ENCODE data around the gene TRAF3IP1.
"Not testable (repeated sequence)": the region's sequence is repeated elsewhere in the genome, so short reads cannot be mapped to it uniquely, and the experiment has no call there.

Gene TRAF3IP1

DNA sequence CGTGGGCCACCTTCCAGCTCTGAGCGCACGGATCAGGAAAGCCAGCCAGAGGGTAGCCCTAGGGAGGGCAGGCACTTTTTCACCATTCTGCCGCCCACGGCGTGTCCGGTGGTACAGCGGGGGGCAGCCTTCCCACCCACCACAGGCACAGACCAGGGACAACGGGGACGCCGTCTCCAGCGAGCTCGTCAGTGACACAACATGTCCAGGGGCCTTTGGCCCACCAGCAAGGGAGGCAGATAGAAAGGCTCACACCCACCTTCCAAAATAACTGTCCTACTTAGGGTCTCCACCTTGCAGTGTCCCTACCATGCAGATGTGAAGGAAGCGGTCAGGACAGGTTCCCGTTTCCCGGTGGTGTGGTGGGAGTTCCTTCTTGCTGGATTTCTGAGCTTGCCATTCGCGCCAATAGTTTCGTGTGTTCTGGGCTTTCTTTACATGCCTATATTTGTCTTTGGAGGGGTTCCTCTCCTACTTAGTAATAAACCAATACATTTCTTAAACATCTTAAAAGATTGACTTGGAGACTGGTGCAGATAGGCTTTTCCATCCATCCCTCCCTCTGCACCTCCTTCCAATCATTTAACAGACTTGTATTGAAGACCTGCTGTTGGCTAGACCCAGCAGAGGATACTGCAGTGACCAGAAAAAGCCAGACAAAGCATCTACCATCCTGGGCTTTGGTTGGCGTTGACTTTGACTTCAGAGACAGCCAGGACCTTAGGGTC lies 107.3 kb downstream of the TRAF3IP1 start:
- DNase-seq (ENCODE audit: low spot score): no peak

GRCh38 chr2:238428866-238429265 lies 108.5 kb downstream of the TRAF3IP1 start:
- no peak for DNase-seq (ENCODE audit: low spot score)

DNA sequence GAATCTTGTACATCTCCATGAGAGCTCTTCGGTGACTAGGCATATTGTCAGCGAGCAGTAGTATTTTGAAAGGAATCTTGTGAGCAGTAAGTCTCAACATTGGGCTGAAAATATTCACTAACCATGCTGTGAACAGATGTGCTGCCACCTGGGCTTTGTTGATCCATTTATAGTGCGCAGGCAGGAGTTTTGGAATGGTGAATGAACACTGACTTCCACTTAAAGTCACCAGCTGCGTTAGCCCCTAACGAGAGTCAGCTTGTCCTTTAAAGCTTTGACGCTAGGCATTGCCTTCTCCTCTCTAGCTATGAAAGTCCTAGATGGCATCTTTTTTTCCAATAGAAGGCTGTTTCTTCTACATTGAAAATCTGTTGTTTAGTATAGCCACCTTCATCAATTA lies 110.5 kb downstream of the TRAF3IP1 start:
- no peak for DNase-seq (ENCODE audit: low spot score)

- DNase-seq (ENCODE audit: low spot score): no peak
Measured at GRCh38 chr2:238431456-238431855, 111.1 kb downstream of the TRAF3IP1 start.

DNA sequence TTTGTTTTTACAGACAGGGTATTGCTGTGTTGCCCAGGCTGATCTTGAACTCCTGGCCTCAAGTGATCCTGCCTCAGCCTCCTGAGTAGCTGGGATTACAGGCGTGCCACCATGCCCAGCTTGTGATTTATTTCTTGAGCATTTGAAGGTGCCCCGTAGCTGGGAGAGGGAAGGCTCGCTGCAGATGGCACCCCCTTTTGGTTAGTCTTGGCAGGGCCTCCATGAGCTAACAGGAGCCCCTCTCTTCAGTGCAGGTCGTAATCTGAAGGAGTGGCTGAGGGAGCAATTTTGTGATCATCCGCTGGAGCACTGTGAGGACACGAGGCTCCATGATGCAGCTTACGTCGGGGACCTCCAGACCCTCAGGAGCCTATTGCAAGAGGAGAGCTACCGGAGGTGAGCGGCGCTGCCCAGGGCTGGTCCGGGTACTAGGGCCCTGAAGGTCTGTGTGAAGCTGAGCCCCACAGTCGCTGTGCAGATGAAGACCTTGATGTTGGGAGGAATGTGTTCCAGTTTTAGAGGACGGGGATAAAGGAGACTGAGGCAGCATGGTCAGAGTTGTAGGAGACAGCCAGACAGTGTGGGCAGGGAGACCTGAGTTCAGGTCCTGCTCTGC lies 113.1 kb downstream of the TRAF3IP1 start:
- DNase-seq (ENCODE audit: low spot score): no peak

GRCh38 chr2:238433941-238434845 lies 113.9 kb downstream of the TRAF3IP1 start:
- DNase-seq (ENCODE audit: low spot score): no peak

DNA sequence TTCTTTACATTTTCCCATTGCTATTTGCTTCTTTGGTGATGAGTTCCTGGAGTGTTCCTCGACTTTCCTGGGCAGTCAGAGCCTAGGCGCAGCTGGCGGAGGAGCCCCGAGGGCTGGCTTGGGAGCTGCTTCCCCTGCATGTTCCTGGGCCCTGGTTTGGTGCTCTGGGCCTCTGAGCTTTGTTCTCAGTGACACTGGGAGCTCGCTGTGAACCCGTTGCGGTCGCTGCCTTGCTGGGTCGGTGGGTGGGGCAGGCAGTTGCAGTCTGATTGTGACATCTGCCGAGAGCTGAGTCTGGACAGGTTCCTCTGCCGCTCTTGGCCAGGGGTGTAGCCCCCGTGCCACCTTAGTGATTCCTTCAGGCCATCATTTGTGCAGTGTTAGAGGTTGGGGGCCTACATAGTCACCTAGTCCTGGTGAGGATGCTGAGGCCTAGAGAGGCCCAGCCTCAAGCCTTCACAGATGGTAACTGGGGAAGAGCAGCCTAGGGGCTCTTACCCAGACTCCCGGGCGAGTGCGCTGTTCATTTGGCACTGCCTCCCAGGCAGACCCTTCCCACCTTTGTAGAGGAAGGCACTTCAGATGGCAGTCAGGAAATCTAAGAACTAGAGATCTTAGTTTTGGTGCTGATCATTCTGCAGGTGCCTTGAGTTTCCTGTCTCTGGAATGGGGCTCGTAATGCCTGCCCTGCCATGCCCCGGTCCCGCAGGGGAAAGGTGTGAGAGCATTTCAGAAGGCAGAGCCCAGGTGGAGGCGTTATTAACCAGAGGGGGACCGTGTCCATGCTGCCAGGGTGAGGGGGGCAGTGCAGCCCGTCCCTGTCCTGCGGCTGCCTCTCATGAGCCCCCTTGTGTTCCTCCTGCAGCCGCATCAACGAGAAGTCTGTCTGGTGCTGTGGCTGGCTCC lies 114.8 kb downstream of the TRAF3IP1 start:
- no peak for DNase-seq (ENCODE audit: low spot score)

DNA sequence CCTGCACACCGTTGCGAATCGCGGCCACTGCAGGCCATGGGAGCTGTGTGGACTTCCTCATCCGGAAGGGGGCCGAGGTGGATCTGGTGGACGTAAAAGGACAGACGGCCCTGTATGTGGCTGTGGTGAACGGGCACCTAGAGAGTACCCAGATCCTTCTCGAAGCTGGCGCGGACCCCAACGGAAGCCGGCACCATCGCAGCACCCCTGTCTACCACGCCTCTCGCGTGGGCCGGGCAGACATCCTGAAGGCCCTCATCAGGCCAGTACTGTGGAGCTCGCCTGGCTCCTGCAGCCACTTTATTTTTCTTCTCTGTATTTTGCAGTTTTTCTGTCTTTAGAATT lies 115.4 kb downstream of the TRAF3IP1 start:
- DNase-seq (ENCODE audit: low spot score): no peak

DNA sequence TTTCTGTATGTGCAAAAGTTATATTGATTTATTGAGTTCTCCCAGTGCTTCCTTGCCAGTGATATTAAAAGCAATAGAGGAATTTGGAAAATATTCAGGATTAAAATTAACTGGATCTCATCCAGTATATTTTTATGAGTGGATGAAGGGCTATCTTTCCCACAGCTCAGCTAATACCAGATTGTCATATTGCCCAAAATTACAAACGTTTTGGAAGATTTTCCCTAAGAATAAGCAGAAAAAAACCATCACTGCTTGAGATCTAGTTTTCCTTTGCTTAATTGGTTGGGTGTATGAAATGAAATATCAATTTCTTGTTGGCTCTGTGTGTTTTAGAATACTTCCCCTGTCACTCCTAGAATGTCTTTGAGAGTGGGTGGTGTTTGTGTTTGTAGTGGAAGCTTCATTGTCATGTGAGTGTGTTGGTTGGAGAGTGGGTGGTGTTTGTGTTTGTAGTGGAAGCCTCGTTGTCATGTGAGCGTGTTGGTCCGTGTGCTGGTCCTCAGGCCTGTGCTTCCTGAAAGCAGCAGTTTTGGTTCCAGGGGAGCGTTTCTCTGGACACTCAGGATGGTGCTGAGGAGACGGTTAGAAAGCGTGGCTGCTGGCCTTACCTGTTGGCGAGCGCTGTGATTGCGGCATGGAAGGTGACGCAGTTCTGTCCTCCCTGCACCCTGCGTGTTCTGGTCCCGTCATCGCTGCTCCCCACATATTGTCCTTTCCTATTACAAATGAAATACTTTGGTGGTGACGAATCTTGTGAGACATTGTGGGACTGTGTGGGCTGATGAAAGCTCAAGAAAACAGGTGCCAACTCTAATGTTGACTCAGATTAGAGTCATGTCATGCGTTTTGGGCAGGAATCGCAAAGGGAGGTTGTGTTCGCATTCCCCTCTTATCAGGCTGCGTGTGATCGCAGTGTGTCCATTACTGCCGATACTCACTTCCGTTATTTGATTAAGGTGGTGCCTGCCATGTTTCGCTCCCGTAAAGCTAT lies 118.8 kb downstream of the TRAF3IP1 start:
- no peak for DNase-seq (ENCODE audit: low spot score)

DNA sequence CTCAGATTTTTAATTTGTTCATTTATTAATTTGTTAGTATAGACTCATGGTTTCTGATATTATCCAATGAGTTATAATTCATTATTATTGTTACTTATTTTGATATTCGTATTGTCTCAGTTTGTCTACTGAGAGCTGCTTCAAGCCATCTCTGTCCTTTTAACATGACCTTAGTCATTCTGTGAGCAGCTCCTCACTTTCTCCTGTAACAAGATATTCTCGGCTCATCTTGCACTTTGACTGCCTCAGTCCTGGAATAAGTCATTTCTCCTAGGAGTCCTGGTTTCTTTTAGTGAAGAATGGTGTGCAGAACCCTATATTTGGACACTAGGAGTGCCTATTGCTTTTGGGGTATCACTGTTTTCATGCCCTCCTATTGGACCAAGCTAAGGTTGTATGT lies 119.6 kb downstream of the TRAF3IP1 start:
- DNase-seq (ENCODE audit: low spot score): no peak

GRCh38 chr2:238440331-238440730 lies 120.0 kb downstream of the TRAF3IP1 start:
- DNase-seq (ENCODE audit: low spot score): no peak

DNA sequence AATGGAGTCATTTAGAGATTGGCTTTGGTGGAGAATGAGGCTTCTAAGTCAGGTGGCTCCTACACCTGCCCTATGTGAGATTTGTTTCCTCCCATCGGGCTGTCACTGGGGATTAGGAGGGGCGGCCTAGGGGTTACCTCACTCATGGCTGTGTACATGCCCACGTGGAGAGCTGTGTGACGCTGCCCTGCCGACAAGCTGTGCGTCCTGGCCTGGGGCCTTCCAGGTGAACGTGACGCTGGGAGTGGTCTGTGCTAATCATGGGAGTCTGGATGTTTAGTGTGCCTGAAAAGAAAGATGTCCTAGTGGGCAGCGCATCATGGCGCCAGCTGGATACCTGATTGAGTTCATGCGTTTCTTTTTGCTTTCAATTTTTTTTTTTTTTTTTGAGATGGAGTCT lies 120.4 kb downstream of the TRAF3IP1 start:
- no peak for DNase-seq (ENCODE audit: low spot score)

DNA sequence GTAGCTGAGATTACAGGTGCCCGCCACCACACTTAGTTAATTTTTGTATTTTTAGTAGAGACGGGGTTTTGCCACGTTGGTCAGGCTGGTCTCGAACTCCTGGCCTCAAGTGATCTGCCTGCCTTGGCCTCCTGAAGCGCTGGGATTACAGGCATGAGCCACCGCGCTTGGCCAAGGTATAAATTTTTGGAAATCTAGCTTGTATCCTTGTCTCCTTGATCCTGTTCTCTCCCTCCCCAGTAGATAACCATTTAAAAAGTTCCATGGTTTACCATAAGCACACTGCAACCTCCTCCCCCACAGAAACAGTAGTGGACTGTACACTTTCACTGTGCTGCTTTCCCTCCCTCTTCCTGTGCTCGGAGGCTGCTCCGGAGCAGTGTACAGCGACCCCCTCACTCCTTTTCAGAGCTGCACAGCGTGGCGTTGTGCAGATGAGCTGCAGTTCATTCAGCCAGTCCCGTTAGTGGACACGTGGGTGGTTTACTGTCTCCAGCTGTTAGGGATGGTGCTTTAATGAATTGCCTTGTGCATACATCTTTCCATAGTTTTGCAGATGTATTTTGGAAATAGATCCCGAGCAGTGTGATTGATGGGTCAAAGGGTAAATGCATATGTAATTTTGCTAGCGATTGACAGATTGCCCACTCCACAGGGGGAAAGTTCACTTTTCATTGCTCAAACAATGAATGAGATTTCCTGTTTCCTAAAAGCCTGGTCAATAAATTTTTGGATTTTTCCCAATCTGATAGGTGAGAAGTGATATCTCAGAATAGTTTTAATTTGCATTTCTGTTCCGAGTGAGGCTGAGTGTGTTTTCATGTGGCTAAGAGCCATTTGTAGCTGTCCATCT lies 121.2 kb downstream of the TRAF3IP1 start:
- DNase-seq (ENCODE audit: low spot score): peak; percentile 55

GRCh38 chr2:238442257-238442656 lies 121.9 kb downstream of the TRAF3IP1 start:
- DNase-seq (ENCODE audit: low spot score): not testable (repeated sequence)

- DNase-seq (ENCODE audit: low spot score): no peak
Measured at GRCh38 chr2:238444242-238444641, 123.9 kb downstream of the TRAF3IP1 start.

DNA sequence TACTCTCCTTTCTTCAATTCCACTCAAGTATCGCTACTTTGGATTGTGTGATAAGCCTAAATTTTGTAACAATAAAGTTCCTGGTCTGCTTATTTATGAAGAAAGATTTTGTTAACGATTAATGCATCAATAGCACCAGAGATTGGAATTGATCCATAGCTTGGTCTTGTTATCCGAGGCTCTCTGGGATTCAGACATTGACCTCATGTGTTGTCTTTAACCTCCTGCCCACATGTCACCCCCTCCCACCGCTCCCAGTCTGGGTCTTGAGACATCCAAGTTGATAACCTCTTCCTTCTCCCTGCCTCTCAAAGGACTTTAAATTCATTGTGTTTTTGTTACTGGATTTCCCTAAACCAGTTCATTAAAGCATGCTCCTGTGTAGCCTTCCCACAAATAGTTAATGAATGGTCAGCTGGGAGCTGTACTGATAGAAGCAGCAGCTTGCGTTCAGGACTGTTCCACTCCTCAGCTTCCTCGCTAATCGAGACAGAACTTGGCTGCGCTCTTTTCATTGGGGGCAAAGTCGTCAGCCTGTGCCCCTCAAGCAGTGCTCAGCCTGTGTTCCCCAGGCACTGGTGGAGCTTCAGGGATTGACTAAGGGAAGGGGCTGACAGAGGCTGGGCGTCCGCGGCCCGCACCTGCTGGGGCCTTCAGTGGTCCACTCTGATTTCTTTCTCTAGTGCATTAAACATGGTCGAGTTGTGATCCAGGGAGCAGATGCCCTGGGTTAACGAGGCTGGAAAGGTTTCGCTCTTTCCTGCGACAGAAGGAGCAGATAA lies 125.3 kb downstream of the TRAF3IP1 start:
- no peak for DNase-seq (ENCODE audit: low spot score)

DNA sequence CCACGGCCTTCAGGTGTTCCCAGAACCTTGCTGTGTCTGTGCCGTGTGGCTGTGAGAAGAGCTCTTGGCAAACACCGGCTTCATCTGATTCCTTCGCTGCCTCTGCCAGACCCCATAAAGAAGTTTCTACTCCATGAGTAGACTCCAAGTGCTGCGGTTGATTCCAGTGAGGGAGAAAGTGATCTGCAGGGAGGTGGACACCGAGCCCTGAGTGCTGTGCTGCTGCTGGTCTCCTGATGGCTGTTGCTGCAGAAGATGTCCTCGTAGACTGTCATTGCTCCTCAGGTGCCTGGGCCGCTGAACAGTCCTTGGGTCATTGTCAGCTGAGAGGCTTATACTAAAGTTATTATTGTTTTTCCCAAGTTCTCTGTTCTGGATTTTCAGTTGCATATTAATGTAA lies 126.1 kb downstream of the TRAF3IP1 start:
- no peak for DNase-seq (ENCODE audit: low spot score)

DNA sequence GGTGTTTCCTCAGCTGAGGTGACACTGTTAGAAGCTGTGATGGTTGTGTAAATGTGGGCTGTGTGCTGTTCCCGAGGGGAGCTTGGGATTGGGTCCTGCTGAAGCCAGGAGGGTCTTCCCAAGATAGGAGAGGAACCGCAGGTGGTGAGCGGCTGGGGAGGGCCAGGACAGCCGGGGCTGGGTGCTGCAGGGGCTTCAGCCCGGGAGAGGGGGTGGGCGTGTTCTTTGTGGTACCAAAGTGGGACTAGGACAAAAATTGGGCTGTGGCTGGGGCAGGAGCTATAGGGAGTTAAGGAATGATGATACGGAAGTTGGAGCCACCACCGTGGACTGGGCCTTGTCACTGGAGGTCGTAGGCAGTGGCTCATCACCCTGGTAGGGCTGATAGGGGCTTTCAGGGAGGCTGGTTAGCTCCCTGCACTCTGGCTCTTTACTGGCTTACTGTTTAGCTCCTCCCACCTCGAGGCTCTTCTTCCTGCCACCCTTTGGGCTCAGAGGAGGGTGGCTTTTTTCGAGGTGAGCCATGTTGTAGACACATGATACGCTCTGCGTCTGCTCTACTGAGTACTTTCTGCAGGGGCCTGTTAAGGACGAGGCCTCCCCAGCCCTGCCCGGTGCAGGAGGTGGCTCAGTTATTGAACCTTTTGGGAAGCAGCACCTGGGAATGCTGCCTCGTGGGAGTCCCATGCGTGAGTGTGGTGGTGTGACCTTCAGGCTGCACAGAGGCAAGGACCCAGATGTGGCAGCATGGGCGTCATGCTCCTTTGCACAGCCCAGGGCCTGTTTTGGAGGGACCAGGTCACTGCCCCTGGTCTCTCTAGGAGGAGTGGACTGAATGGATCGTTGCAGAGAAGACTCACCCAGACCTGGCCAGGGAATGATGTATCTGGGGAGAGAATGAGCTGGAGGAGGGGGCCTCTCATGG lies 128.0 kb downstream of the TRAF3IP1 start:
- no peak for DNase-seq (ENCODE audit: low spot score)

Measured in HuH-7 (cell line).